Measurements from ENCODE around the gene UBA1. TPM values are rescaled to one million over a fixed set of nuclear protein-coding genes. Genes with fewer than 3 reads are reported as not detected.

UBA1 gene
- total and polyA plus RNA-seq, 2 of the 13 experiments (the other 11 are each of a cell fraction or from before 2014, with no cell fraction given) = 93.3 to 129 TPM

GRCh38 chrX:47193475-47194193 lies at the start of gene UBA1 (continued):
- TF ChIP-seq ZUFSP (CRISPR knock-in tag; IDR thresholded peaks at IDR 0.05; ENCODE audit: borderline replicate concordance) (no peak), GLI4 (CRISPR knock-in tag; IDR thresholded peaks at IDR 0.05; ENCODE audit: borderline replicate concordance) (no peak), SYNCRIP (IDR thresholded peaks at IDR 0.05; ENCODE audit: insufficient read depth, low read depth, low read length) (no peak), KDM2A (CRISPR knock-in tag; IDR thresholded peaks at IDR 0.05; ENCODE audit: borderline replicate concordance, low read depth) (peak; percentile 75; the same call in 1 of the 2 replicates), ZNF569 (CRISPR knock-in tag; IDR thresholded peaks at IDR 0.05; ENCODE audit: borderline replicate concordance) (no peak), NFIB (CRISPR knock-in tag; IDR thresholded peaks at IDR 0.05; ENCODE audit: borderline replicate concordance) (no peak), ZNF737 (CRISPR knock-in tag; IDR thresholded peaks at IDR 0.05; ENCODE audit: borderline replicate concordance) (no peak), E2F1 (CRISPR knock-in tag; IDR thresholded peaks at IDR 0.05) (no peak), HMGXB4 (CRISPR knock-in tag; IDR thresholded peaks at IDR 0.05; ENCODE audit: borderline replicate concordance in 1 of 2, low read depth in 1 of 2) (peak; percentile 75 to 81; a peak in 3 of 4 replicates), NFKB2 (CRISPR knock-in tag; IDR thresholded peaks at IDR 0.05; ENCODE audit: borderline replicate concordance) (no peak), CCDC6 (CRISPR knock-in tag; IDR thresholded peaks at IDR 0.05) (no peak), ZNF232 (CRISPR knock-in tag; IDR thresholded peaks at IDR 0.05; ENCODE audit: borderline replicate concordance) (no peak), ZNF318 (CRISPR knock-in tag; IDR thresholded peaks at IDR 0.05) (no peak), ZNF772 (CRISPR knock-in tag; IDR thresholded peaks at IDR 0.05) (no peak), RFX1 (IDR thresholded peaks at IDR 0.05) (no peak)
